ENCODE results near the gene PTPRN2.
"Not testable (repeated sequence)": the region's sequence is repeated elsewhere in the genome, so short reads cannot be mapped to it uniquely, and the experiment has no call there.

The PTPRN2 gene

GRCh38 chr7:157674027-157674714 is 913.5 kb downstream of the PTPRN2 start:
- H3K4me1 Mint-ChIP-seq (ENCODE audit: low read depth) = peaks cover 15% of the 10 kb centered on the region
- H3K36me3 Mint-ChIP-seq (ENCODE audit: low read depth) = no peaks in the 10 kb centered on the region
- no peak overlapping the region for H3K4me3 Mint-ChIP-seq
- peaks cover 74% of the 10 kb centered on the region for H3K27me3 Mint-ChIP-seq
- no peak overlapping the region for H3K27ac Mint-ChIP-seq
- no peaks in the 10 kb centered on the region for H3K9me3 Mint-ChIP-seq
- DNase-seq = no peak

GRCh38 chr7:157673573-157673972 is 914.0 kb downstream of the PTPRN2 start:
- no peaks in the 10 kb centered on the region for H3K36me3 Mint-ChIP-seq (ENCODE audit: low read depth)
- no peak overlapping the region for H3K4me3 Mint-ChIP-seq
- H3K4me1 Mint-ChIP-seq (ENCODE audit: low read depth) = peaks cover 21% of the 10 kb centered on the region
- no peak overlapping the region for H3K27ac Mint-ChIP-seq
- H3K9me3 Mint-ChIP-seq = no peaks in the 10 kb centered on the region
- DNase-seq = no peak
- H3K27me3 Mint-ChIP-seq = peaks cover 74% of the 10 kb centered on the region

- Mint-ChIP-seq H3K4me1 (ENCODE audit: low read depth) (peaks cover 27% of the 10 kb centered on the region), H3K27me3 (peaks cover 64% of the 10 kb centered on the region), H3K4me3 (no peak overlapping the region), H3K9me3 (no peaks in the 10 kb centered on the region), H3K27ac (no peak overlapping the region), H3K36me3 (ENCODE audit: low read depth) (no peaks in the 10 kb centered on the region)
- DNase-seq = no peak
These were observed 916.0 kb downstream of the PTPRN2 start for GRCh38 chr7:157671358-157672255.

- peaks cover 27% of the 10 kb centered on the region for H3K4me1 Mint-ChIP-seq (ENCODE audit: low read depth)
- no peaks in the 10 kb centered on the region for H3K36me3 Mint-ChIP-seq (ENCODE audit: low read depth)
- no peaks in the 10 kb centered on the region for H3K9me3 Mint-ChIP-seq
- H3K27me3 Mint-ChIP-seq = peaks cover 56% of the 10 kb centered on the region
- no peak overlapping the region for H3K27ac Mint-ChIP-seq
- no peak overlapping the region for H3K4me3 Mint-ChIP-seq
- DNase-seq = no peak
These were observed 916.9 kb downstream of the PTPRN2 start for GRCh38 chr7:157670490-157671357.

- Mint-ChIP-seq H3K27me3 (peaks cover 51% of the 10 kb centered on the region), H3K4me3 (no peak overlapping the region), H3K4me1 (ENCODE audit: low read depth) (peaks cover 27% of the 10 kb centered on the region), H3K36me3 (ENCODE audit: low read depth) (no peaks in the 10 kb centered on the region), H3K9me3 (no peaks in the 10 kb centered on the region), H3K27ac (no peak overlapping the region)
- DNase-seq = no peak
These were observed 917.8 kb downstream of the PTPRN2 start for GRCh38 chr7:157669768-157670351.

GRCh38 chr7:157668884-157669767 is 918.5 kb downstream of the PTPRN2 start:
- H3K4me3 Mint-ChIP-seq = no peak overlapping the region
- H3K27me3 Mint-ChIP-seq = peaks cover 45% of the 10 kb centered on the region
- H3K27ac Mint-ChIP-seq = no peak overlapping the region
- H3K4me1 Mint-ChIP-seq (ENCODE audit: low read depth) = peaks cover 27% of the 10 kb centered on the region
- no peaks in the 10 kb centered on the region for H3K9me3 Mint-ChIP-seq
- no peaks in the 10 kb centered on the region for H3K36me3 Mint-ChIP-seq (ENCODE audit: low read depth)
- no peak for DNase-seq

- no peaks in the 10 kb centered on the region for H3K36me3 Mint-ChIP-seq (ENCODE audit: low read depth)
- H3K27ac Mint-ChIP-seq = no peak overlapping the region
- peaks cover 27% of the 10 kb centered on the region for H3K4me1 Mint-ChIP-seq (ENCODE audit: low read depth)
- no peaks in the 10 kb centered on the region for H3K9me3 Mint-ChIP-seq
- no peak overlapping the region for H3K4me3 Mint-ChIP-seq
- peaks cover 39% of the 10 kb centered on the region for H3K27me3 Mint-ChIP-seq
- no peak for DNase-seq
These were observed 919.3 kb downstream of the PTPRN2 start for GRCh38 chr7:157668221-157668883.

- no peak for DNase-seq
- Mint-ChIP-seq H3K27ac (no peak overlapping the region), H3K4me1 (ENCODE audit: low read depth) (peaks cover 27% of the 10 kb centered on the region), H3K27me3 (peaks cover 39% of the 10 kb centered on the region), H3K4me3 (no peak overlapping the region), H3K36me3 (ENCODE audit: low read depth) (no peaks in the 10 kb centered on the region), H3K9me3 (no peaks in the 10 kb centered on the region)
These were observed 919.9 kb downstream of the PTPRN2 start for GRCh38 chr7:157667731-157668130.

- Mint-ChIP-seq H3K4me3 (no peak overlapping the region), H3K27me3 (peaks cover 36% of the 10 kb centered on the region), H3K27ac (no peak overlapping the region), H3K9me3 (no peaks in the 10 kb centered on the region), H3K4me1 (ENCODE audit: low read depth) (peaks cover 27% of the 10 kb centered on the region), H3K36me3 (ENCODE audit: low read depth) (no peaks in the 10 kb centered on the region)
- DNase-seq = no peak
These were observed 920.4 kb downstream of the PTPRN2 start for GRCh38 chr7:157667261-157667660.

GRCh38 chr7:157666530-157667040 is 921.0 kb downstream of the PTPRN2 start:
- Mint-ChIP-seq H3K27me3 (peaks cover 35% of the 10 kb centered on the region), H3K9me3 (no peaks in the 10 kb centered on the region), H3K4me1 (ENCODE audit: low read depth) (peaks cover 27% of the 10 kb centered on the region), H3K27ac (no peak overlapping the region), H3K36me3 (ENCODE audit: low read depth) (no peaks in the 10 kb centered on the region), H3K4me3 (no peak overlapping the region)
- no peak for DNase-seq

- not testable (repeated sequence) for H3K9me3 Mint-ChIP-seq; H3K36me3 Mint-ChIP-seq (ENCODE audit: low read depth); H3K4me3 Mint-ChIP-seq; H3K27ac Mint-ChIP-seq; DNase-seq
- H3K27me3 Mint-ChIP-seq = peaks cover 27% of the 10 kb centered on the region
- peaks cover 26% of the 10 kb centered on the region for H3K4me1 Mint-ChIP-seq (ENCODE audit: low read depth)
These were observed 922.0 kb downstream of the PTPRN2 start for GRCh38 chr7:157665634-157665988.

- Mint-ChIP-seq H3K4me1 (ENCODE audit: low read depth) (peaks cover 24% of the 10 kb centered on the region), H3K36me3 (ENCODE audit: low read depth) (no peaks in the 10 kb centered on the region), H3K27me3 (peaks cover 22% of the 10 kb centered on the region), H3K9me3 (no peaks in the 10 kb centered on the region), H3K27ac (no peak overlapping the region), H3K4me3 (no peak overlapping the region)
- no peak for DNase-seq
These were observed 922.6 kb downstream of the PTPRN2 start for GRCh38 chr7:157664871-157665633.

Measured in activated T-cell treated with anti-CD3 and anti-CD28 coated beads, Interleukin-2, amount 50 U/mL, for 24 hours (primary cell).